Measurements from ENCODE around the gene HLA-E. TPM values are rescaled to one million over a fixed set of nuclear protein-coding genes. Genes with fewer than 3 reads are reported as not detected.

HLA-E gene
- polyA plus RNA-seq, 3 donors from 2014 or later = 2,819 to 4,179 (median 3,086) TPM

Other genes with a start within 250 kb of the HLA-E start
- 10 to 100 TPM in 2 of 3 donors, 1 to 10 TPM in 1; 3.3 to 16.1 (median 10.6) TPM for gene TRIM39, start 162.6 kb upstream of the HLA-E start, polyA plus RNA-seq
- gene RPP21, start 144.4 kb upstream of the HLA-E start, polyA plus RNA-seq = 10 to 100 TPM; 55.3 to 57.0 (median 55.4) TPM
- gene GNL1, start 67.0 kb downstream of the HLA-E start, polyA plus RNA-seq = 10 to 100 TPM; 32.6 to 38.6 (median 35.0) TPM
- 1 to 10 TPM; 1.0 to 9.0 (median 3.6) TPM for gene PRR3, start 67.8 kb downstream of the HLA-E start, polyA plus RNA-seq
- 10 to 100 TPM in 2 of 3 donors, 1 to 10 TPM in 1; 4.3 to 50.1 (median 15.2) TPM for gene ABCF1, start 81.9 kb downstream of the HLA-E start, polyA plus RNA-seq
- gene PPP1R10, start 127.7 kb downstream of the HLA-E start, polyA plus RNA-seq = 10 to 100 TPM in 2 of 3 donors, 1 to 10 TPM in 1; 5.5 to 30.0 (median 12.9) TPM
- 100 to 1,000 TPM in 2 of 3 donors, 10 to 100 TPM in 1; 86.6 to 114 (median 102) TPM for gene MRPS18B, start 128.3 kb downstream of the HLA-E start, polyA plus RNA-seq
- 1 to 10 TPM in 1 of 3 donors, under 1 TPM in 1, not detected in 1; 0.43 to 3.1 TPM for gene ATAT1, start 137.4 kb downstream of the HLA-E start, polyA plus RNA-seq
- gene C6orf136, start 157.6 kb downstream of the HLA-E start, polyA plus RNA-seq = 10 to 100 TPM in 1 of 3 donors, 1 to 10 TPM in 2; 4.3 to 16.5 (median 9.8) TPM
- 10 to 100 TPM; 13.6 to 33.9 (median 14.4) TPM for gene DHX16, start 183.5 kb downstream of the HLA-E start, polyA plus RNA-seq
- gene PPP1R18, start 197.1 kb downstream of the HLA-E start, polyA plus RNA-seq = 100 to 1,000 TPM; 178 to 308 (median 245) TPM
- gene NRM, start 201.5 kb downstream of the HLA-E start, polyA plus RNA-seq = 10 to 100 TPM in 1 of 3 donors, 1 to 10 TPM in 2; 6.7 to 20.1 (median 8.4) TPM
- 10 to 100 TPM in 1 of 3 donors, 1 to 10 TPM in 1, not detected in 1; 3.0 to 16.5 TPM for gene MDC1, start 227.8 kb downstream of the HLA-E start, polyA plus RNA-seq
- gene TUBB, start 230.8 kb downstream of the HLA-E start, polyA plus RNA-seq = 100 to 1,000 TPM in 1 of 3 donors, 10 to 100 TPM in 2; 80.8 to 215 (median 84.0) TPM